Activated CD4-positive, alpha-beta T cell treated with anti-CD3 and anti-CD28 coated beads, Interleukin-2, amount 50 U/mL, for 48 hours (primary cell): ENCODE results near the gene CYP2C19.
"Not testable (repeated sequence)": the region's sequence is repeated elsewhere in the genome, so short reads cannot be mapped to it uniquely, and the experiment has no call there.

ENCODE experiments used
- DNase-seq, 2 experiments: peaks; one replicate each; pipeline ENCODE4 v3.0.0-alpha.2; 2020

The CYP2C19 gene

DNA sequence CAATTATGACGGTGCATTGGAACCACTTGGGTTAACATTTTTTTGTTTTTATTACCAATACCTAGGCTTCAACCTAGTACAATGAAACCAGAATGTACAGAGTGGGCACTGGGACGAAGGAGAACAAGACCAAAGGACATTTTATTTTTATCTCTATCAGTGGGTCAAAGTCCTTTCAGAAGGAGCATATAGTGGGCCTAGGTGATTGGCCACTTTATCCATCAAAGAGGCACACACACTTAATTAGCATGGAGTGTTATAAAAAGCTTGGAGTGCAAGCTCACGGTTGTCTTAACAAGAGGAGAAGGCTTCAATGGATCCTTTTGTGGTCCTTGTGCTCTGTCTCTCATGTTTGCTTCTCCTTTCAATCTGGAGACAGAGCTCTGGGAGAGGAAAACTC is at the start of gene CYP2C19:
TSS of gene CYP2C19 (plus strand) at position 289 of the 400 bp plus-strand sequence. CDS start at position 314, 25 bp downstream.
- DNase-seq, result no peak

DNA sequence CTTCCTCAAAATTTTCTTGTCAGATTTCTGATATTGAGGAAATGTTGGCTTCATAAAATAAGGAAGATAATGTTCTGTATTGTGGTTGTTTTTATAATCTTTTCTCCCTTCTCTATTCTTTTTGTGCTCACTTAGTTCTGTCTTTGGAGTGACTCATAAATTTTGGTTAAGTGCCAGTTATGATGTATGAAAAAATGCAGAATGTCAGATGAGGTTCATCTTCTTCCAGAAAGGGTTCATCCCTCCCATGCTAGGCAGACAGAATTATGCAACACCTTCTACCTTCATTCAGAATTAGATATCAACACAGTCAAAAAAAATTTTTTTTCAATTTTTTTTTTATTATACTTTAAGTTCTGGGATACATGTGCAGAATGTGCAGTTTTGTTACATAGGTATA is 36.6 kb upstream of the CYP2C19 start:
- no peak for DNase-seq

DNA sequence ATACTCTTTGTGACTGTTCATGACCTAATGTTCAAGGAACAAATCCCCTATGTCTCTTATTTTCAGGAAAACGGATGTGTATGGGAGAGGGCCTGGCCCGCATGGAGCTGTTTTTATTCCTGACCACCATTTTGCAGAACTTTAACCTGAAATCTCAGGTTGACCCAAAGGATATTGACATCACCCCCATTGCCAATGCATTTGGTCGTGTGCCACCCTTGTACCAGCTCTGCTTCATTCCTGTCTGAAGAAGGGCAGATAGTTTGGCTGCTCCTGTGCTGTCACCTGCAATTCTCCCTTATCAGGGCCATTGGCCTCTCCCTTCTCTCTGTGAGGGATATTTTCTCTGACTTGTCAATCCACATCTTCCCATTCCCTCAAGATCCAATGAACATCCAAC is 27.3 kb upstream of the CYP2C19 start:
- no peak for DNase-seq

DNA sequence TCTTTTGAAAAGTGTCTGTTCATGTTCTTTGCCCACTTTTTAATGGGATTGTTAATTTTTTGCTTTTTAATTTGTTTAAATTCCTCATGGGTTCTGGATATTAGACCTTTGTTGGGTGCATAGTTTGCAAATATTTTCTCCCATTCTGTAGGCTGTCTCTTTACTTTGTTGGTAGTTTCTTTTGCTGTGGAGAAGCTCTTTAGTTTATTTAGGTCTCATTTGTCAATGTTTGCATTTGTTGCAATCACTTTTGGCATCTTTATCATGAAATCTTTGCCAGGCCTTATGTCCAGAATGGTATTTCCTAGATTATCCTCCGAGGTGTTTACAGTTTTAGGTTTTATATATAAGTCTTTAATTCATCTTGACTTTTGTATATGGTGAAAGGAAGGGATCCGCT is 23.9 kb upstream of the CYP2C19 start:
- no peak for DNase-seq

DNA sequence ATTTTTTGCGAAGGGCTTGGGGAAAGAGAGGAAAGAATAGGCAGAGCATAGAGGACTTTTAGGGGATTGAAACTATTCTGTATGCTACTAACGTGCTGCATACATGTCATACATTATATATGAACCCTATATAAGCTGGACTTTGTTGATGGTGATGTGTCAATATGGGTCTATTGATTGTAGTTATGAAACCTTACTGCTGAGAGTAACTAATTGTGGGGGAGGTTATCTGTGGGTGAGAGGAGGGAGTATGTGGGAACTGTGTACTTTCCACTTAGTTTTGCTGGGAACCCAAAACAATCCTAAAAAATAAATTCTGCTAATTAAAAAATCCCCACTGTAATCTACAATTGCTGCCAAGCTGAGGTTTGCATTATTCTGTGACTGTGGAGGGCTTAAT is 15.3 kb upstream of the CYP2C19 start:
- no peak for DNase-seq

DNA sequence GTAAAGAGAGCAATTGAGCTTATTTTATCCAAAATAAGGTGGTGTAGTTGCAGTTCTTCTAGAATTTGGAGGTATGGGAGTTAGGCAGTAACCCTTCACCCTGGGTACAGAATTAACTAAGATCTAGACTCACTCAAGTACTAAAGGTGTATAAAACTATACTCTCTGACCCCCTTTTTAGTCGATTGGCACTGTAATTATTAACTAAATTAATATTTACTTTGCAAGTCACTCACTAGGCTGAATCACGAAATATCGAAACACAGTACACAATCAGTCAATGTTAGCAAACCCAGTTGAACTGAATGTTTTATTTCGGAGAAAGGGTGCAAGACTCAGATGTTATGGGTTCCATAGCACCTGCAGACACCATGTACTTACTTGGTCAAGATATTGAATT is 14.6 kb upstream of the CYP2C19 start:
- no peak for DNase-seq

DNA sequence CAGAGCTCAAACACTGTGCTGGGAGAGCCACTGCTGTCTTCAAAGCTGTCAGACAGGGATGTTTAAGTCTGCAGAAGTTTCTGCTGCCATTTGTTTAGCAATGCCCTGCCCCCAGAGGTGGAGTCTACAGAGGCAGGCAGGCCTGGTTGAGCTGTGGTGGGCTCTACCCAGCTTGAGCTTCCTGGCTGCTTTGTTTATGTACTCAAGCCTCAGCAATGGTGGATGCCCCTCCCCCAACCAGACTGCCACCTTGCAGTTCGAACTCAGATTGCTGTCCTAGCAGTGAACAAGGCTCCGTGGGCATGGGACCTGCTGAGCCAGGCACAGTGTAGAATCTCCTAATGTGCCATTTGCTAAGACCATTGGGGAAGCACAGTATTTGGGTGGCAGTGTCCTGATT is 4.6 kb upstream of the CYP2C19 start:
- DNase-seq, result no peak

DNA sequence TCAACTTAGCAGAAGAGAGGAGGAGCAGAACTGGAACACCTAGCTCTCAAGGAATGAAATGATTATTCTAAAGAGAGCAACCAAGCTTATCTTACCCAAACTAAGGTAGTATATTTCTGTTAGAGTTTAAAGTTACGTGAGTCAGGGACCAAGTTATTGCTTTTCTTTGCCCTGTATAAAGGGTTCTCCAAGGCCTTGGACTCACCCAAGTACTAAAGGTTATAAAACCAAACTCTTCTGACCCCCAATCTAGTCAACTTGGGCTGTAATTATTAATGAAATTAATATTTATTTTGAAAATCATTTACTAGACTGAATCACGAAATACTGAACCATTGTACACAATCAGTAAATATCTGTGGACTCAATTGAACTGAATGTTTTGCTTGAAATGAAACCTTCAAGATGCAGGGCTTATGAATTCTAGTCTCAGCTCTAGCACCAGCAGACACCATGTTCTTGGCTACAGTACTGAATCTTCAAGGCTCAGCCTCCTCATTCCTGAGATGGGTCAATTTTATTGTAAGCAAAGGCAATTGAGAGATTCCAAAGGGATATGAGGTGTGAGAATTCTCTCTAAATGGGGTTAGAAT is 1.8 kb upstream of the CYP2C19 start:
- no peak for DNase-seq

DNA sequence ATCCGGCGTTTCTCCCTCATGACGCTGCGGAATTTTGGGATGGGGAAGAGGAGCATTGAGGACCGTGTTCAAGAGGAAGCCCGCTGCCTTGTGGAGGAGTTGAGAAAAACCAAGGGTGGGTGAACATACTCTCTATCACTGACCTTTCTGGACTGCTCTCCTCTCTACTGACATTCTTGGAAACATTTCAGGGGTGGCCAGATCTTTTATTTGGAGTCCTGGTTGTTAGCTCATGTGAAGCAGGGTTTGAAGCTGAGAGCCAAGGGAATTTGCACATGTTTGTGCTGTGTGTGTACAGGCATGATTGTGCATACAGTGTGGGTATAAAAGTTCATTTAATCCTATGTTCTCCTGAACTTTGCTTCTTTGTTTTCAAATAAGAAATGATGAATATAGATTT is 12.9 kb downstream of the CYP2C19 start:
- DNase-seq, result not testable (repeated sequence)

DNA sequence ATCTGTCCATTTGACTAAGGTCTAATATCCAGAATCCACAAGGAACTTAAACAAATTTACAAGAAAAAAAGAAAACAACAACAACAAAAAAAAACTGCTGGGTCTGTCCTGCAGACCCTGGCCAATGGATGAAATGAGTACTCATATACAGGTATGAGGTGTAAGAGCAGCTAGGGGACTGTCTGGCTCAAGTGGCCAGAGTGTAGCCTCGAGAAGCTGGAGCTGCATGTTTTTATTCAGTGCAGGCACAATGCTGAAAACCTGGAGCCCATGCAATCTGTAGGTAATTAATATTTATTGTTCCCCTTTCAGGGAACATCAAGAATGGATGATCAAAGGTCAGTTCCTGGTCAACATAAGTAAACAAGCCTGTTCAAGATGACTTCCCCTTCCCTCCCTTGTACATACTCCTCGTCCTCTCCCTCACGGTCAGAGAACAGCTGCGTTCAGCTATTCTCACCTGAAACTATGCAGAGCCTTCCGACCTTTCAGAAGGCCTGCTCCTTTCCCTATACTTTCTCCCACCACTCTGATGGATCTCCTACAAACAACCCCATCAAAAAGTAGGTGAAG is 15.5 kb downstream of the CYP2C19 start:
- no peak for DNase-seq

DNA sequence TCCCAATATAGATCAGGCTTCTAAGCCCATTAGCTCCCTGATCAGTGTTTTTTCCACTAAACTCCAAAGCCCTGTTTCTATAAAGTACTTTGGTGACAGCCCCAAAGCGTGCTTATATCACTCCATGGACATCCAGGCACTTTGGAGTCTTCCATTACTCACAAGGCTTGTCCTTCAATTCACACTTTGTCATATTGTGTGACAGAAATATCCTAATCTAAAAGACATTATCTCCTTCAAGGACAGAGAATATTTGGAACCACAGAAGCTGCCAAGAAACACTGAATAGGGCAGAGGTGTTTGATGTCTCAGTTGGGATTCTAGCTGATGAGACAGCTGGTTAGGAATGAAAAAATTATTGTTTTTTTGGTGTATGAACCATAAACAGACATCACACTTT is 18.4 kb downstream of the CYP2C19 start:
- DNase-seq, result no peak

DNA sequence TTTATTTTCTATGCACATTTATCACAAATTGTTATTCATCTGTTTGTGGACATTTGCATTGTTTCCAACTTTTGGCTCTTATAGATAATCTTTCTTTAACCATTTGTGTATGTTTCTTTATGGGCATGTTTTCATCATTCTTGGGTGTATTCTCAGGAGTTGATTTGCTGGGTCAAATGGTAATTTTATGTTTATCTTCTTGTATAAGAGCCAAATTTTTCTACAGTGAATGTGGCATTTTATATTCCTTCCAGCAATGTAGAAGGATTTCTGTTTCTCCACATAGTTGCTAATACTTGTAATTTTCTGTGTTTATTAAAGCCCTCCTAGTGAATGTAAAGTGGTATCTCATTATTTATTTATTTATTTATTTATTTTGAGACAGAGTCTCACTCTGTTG is 21.8 kb downstream of the CYP2C19 start:
- no peak for DNase-seq

DNA sequence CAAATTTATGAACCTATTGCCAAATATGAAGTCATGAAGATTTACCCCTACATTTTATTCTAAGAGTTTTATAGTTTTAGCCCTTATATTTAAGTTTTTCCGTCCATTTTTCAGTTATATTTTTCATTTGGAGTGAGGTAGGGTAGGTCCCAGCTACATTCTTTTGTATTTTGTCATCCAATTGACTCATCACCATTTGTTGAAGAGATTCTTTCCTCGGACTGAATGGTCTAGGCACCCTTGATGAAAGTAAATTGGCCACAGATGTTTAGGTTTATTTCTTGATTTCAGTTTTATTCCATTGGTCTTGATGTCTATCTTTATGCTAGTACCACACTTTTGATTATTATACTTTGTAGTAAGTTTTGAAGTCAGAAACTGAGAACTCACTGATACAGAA is 22.7 kb downstream of the CYP2C19 start:
- DNase-seq, result no peak

DNA sequence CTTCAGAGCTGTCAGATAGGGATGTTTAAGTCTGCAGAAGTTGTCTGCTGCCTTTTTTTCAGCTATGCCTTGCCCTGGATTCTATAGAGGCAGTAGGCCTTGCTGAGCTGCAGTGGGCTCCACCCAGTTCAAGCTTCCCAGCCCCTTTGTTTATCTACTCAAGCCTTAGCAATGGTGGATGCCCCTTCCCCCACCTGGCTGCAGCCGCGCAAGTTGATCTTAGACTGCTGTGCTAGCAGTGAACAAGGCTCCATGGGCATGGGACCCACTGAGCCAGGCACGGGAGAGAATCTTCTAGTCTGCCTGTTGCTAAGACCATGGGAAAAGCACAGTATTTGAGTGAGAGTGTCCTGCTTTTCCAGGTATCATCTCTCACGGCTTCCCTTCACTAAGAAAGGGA is 38.1 kb downstream of the CYP2C19 start:
- not testable (repeated sequence) for DNase-seq

DNA sequence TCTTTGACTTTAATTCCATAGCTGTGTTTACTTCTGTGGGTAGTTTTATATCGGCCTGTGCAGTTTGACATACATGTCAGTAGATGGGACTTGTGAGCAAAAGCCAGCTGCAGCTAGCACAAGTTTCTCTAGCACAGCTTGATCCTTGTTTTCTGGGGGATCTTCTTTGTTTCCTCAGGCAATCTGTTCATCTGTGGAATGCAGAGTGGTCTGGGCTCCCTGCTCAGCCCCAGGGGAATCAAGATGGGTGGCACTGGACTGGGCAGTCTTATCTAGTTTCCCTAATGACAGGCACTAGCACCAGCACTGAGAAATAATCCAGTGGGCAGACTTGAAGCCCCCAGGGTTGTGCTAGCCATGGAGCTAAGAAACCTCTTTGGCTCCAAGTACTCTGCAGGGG is 40.8 kb downstream of the CYP2C19 start:
- no peak for DNase-seq

DNA sequence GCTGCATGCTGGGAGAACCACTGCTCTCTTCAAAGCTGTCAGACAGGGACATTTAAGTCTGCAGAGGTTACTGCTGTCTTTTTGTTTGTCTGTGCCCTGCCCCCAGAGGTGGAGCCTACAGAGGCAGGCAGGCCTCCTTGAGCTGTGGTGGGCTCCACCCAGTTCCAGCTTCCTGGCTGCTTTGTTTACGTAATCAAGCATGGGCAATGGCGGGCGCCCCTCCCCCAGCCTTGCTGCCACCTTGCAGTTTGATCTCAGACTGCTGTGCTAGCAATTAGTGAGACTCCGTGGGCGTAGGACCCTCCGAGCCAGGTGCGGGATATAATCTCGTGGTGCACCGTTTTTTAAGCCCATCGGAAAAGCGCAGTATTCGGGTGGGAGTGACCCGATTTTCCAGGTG is 67.5 kb downstream of the CYP2C19 start:
- not testable (repeated sequence) for DNase-seq

DNA sequence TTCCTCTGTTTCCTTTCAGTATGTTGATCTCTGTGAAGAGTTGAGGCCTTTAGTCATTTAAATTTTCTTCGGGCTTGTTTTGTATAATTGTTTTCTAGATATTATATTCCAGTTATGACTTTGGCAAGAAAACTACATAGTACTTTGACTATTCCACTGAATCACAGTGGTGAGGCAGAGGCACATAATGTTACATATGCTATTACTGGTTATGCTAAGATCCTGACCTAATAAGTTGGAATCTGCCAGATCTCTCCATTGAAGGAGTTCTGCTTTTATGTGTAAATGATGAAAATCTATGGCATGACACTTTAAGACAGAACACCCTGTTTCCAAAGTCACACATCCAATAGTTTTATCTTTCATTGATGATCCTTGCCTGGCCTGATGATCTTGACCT is 83.7 kb downstream of the CYP2C19 start:
- no peak for DNase-seq

DNA sequence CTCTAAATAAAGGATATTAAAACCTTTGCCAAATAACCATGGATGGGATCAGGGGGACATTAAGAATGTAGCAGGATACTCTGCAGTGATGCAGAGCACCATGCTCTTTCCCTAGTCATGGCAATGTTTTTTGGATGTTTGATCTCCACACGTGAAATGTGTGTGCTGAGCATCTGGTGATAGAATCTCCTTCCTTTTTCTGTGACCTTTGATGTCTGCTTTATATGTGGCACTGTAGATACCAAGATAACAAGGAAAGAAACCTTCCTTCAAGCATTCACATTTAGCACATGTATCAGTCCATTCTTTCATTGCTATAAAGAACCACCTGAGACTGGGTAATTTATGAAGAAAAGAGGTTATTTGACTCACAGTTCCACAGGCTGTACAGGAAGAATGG is 88.3 kb downstream of the CYP2C19 start:
- no peak for DNase-seq

DNA sequence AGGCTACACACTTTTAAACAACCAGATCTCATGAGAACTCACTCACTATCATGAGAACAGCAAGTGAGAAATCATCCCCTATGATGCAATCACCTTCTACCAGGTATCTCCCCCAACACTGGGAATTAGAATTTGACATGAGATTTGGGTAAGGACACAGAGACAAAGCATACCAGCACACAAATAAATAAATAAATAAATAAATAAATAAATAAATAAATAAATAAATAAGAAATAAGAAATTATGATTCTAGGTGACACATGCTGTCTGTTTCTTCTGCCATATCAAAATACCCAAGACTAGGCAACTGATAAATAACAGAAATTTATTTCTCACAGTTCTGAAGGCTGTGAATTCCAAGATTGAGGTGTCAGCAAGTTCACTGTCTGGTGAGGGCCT is 88.8 kb downstream of the CYP2C19 start:
- DNase-seq, result no peak

DNA sequence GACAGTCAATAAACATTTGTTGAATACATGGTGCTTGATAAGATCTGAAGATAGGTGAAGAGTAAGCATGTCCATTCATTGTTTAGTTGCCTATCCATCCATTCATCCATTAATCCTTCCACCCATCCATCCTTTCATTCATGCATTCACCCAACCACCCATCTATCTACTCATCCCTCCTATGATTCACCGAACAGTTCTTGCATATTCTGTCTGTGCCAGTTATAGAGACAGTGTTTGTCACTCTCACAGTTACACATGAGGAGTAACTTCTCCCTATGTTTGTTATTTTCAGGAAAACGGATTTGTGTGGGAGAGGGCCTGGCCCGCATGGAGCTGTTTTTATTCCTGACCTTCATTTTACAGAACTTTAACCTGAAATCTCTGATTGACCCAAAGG is 90.0 kb downstream of the CYP2C19 start:
- DNase-seq, result no peak

DNA sequence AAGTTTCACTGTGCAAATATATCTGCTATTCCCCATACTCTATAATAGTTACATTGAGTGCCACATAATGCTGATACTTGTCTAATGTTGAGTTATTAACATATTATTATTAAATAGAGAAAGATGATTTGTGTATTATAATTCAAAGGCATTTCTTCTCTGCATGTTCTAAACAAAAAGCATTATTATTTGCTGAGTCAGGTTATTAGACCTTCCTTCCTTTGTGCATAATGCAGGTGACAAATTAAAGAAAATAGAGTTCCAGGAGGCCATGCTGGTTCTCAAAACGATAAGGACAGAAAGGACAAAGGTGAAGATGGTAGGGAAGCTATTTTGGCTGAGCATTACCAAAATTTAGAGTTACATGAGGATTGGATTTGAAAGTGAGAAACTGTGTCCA is 90.6 kb downstream of the CYP2C19 start:
- no peak for DNase-seq

DNA sequence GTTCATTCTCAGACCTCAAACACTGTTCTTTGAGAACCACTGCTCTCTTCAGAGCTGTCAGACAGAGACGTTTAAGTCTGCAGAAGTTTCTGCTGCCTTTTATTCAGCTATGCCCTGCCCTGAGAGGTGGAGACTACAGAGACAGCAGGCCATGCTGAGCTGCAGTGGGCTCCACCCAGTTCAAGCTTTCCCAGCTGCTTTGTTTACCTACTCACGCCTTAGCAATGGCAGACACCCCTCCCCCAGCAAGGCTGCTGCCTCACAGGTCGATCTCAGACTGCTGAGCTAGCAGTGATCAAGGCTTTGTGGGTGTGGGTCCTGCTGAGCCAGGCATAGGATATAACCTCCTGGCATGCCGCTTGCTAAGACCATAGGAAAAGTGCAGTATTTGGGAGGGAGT is 95.5 kb downstream of the CYP2C19 start:
- no peak for DNase-seq

DNA sequence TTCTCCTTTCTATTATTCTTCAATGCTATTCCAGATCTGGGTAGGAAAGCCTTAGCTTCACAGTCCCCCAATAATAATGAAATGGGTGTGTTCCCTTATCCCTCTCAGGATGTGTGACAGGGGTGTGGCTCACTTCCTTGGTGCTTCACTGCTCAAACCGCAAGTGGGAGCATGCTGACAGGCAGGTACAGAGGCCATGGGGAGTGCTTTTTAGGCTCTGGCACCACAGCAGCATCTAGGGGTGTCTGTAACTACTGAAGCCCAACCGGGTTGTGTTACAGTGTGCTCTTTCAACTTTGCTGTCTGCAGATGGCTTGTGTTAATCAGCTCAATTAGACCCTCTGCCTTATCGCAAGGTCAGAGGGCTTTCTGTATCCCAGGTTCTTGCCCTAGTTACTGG is 96.6 kb downstream of the CYP2C19 start:
- DNase-seq, result no peak

DNA sequence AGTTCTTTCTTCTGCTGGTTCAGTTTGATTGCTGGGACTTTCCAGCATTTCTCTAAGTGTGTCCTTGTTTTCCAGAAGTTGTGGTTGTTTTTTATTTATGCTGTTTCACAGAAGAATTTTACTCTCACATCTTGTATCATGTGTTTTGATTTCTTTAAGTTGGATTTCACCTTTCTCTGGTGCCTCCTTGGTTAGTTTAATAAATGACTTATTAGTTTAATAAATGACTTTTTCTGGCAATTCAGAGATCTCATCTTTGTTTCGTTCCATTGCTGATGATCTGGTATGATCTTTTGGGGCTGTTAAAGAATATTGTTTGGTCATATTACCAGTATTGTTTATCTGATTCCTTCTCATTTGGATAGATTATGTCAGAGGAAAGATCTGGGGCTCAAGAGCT is 116.2 kb downstream of the CYP2C19 start:
- DNase-seq, result no peak

DNA sequence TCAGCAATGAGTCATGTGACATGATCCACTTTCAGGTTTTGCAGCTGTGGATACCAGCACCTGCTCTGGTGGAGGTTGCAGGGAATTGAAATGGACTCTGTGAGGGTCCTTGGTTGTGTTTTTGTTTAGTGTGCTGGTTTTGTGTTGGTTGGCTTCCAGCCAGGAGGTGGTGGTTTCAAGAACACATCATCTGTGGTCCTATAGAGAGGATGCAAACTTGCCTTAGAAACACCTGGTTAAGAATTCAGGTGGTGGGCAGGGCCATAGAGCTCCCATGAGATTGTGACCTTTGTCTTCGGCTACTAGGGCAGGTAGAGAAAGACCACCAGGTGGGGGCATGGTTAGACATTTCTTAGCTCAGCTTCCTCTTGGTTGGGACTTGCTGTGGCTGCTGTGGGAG is 116.7 kb downstream of the CYP2C19 start:
- no peak for DNase-seq
